Osteocyte (in vitro differentiated cells): ENCODE results near the gene ARHGEF33. TPM values are rescaled to one million over a fixed set of nuclear protein-coding genes. Genes with fewer than 3 reads are reported as not detected.

Experiments used
- DNase-seq: peaks from one replicate; pipeline ENCODE4 v3.0.0; 2021; ENCODE audit warnings: mixed read lengths; ENCODE audit not compliant: unreplicated experiment; ENCODE audit errors: extremely low spot score
- H3K27ac Mint-ChIP-seq: one replicate; pipeline ENCODE4 v1.8.0; 2021; ENCODE audit warnings: mild to moderate bottlenecking, mixed read lengths; ENCODE audit not compliant: unreplicated experiment
- H3K27me3 Mint-ChIP-seq: one replicate; pipeline ENCODE4 v1.8.0; 2021; ENCODE audit warnings: mixed read lengths; ENCODE audit not compliant: unreplicated experiment
- H3K36me3 Mint-ChIP-seq: one replicate; pipeline ENCODE4 v1.8.0; 2021; ENCODE audit warnings: mixed read lengths; ENCODE audit not compliant: unreplicated experiment
- H3K4me1 Mint-ChIP-seq: one replicate; pipeline ENCODE4 v1.8.0; 2021; ENCODE audit warnings: mixed read lengths; ENCODE audit not compliant: unreplicated experiment
- H3K4me3 Mint-ChIP-seq: one replicate; pipeline ENCODE4 v1.8.0; 2021; ENCODE audit warnings: mild to moderate bottlenecking, moderate library complexity, mixed read lengths; ENCODE audit not compliant: unreplicated experiment
- H3K9me3 Mint-ChIP-seq: one replicate; pipeline ENCODE4 v1.8.0; 2021; ENCODE audit warnings: mixed read lengths; ENCODE audit not compliant: unreplicated experiment
- CTCF ChIP-seq: fragments of 200-600 bp; sonication (generic); IDR thresholded peaks from 2 replicates; pipeline ENCODE4 v1.5.0; 2021; ENCODE audit warnings: antibody characterized with exemption, mild to moderate bottlenecking, moderate library complexity
- total RNA-seq: library from RNA; stranded (reverse); gene quantifications from 2 replicates; pipeline ENCODE4 v1.2.1, GENCODE V29; 2021

Gene ARHGEF33
- total RNA-seq, 1 donor from 2014 or later, result 0.48 TPM

- no peak for TF ChIP-seq CTCF
- H3K36me3 Mint-ChIP-seq, result peaks cover 19% of the 10 kb centered on the region
- no peak overlapping the region for H3K27ac Mint-ChIP-seq
- H3K4me3 Mint-ChIP-seq, result no peak overlapping the region
- no peaks in the 10 kb centered on the region for H3K4me1 Mint-ChIP-seq
- no peaks in the 10 kb centered on the region for H3K9me3 Mint-ChIP-seq
- H3K27me3 Mint-ChIP-seq, result no peaks in the 10 kb centered on the region
- no peak for DNase-seq
Observed at GRCh38 chr2:39017334-39017733, 127.7 kb downstream of the ARHGEF33 start.

DNA sequence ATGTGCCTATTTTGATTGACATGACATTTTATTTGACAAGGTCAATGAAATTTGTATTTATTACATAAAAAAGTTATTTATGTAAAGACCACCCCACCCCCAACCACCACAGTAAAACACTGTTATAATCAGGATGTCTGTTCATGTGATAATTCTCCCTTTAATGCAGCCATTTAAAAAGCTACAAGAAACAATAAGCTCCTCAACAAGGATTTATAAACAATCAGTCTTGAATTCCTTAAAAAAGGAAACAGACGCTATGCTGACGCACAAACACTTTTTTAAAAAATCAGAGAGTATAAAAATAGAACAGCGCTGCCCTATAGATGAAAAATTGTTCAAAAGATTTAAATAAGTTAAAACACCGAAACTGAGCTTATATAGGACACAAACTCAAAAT, 129.0 kb downstream of the ARHGEF33 start:
- no peaks in the 10 kb centered on the region for H3K9me3 Mint-ChIP-seq
- H3K27me3 Mint-ChIP-seq, result no peaks in the 10 kb centered on the region
- no peak for DNase-seq
- H3K4me3 Mint-ChIP-seq, result no peak overlapping the region
- peaks cover 17% of the 10 kb centered on the region for H3K36me3 Mint-ChIP-seq
- no peak for TF ChIP-seq CTCF
- H3K27ac Mint-ChIP-seq, result no peak overlapping the region
- H3K4me1 Mint-ChIP-seq, result peaks cover under 1% of the 10 kb centered on the region

DNA sequence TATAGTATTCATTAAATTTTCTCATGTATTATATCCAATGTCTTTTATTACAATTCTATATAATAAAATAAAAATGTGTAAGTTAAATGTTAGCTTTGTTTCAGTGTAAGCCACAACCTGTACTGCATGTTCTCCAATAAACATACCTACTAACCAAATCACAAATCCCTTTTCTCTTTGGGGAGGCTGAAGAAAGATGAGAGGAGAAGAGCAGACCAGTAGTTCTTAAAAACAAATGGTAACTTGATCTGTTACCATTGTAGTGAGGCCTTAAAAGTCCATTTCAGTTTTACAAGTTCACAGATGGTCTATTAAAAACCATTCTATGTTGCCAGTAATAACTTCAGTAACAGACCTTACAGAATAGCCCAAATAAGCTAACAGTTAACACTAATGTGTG, 130.7 kb downstream of the ARHGEF33 start:
- Mint-ChIP-seq H3K36me3 (peaks cover 14% of the 10 kb centered on the region), H3K27ac (no peak overlapping the region), H3K9me3 (no peaks in the 10 kb centered on the region), H3K4me3 (no peak overlapping the region), H3K4me1 (peaks cover 9% of the 10 kb centered on the region), H3K27me3 (no peaks in the 10 kb centered on the region)
- no peak for TF ChIP-seq CTCF
- no peak for DNase-seq

- H3K9me3 Mint-ChIP-seq, result no peaks in the 10 kb centered on the region
- H3K4me1 Mint-ChIP-seq, result peaks cover 9% of the 10 kb centered on the region
- peaks cover 17% of the 10 kb centered on the region for H3K36me3 Mint-ChIP-seq
- no peak overlapping the region for H3K27ac Mint-ChIP-seq
- no peak for TF ChIP-seq CTCF
- no peak overlapping the region for H3K4me3 Mint-ChIP-seq
- no peak for DNase-seq
- no peaks in the 10 kb centered on the region for H3K27me3 Mint-ChIP-seq
Observed at GRCh38 chr2:39022642-39023235, 133.1 kb downstream of the ARHGEF33 start.

DNA sequence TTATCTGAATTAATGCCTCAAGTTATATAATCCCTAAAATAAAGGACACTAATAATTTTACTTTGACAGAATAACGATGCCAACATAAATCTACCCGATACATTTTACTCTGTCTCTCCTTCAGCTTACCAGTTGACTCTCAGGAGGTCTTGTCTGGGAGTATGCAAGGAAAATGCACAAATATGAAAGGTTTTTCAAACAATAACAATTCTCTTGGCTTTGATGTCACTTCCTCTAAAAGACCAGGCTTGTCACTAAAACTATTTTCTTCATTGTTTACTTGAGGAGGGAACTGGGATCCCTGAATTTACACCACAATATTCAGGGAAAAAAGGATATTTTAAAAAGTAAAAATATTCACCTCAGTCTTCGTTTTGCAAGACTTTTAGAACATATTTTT, 134.0 kb downstream of the ARHGEF33 start:
- Mint-ChIP-seq H3K27me3 (no peaks in the 10 kb centered on the region), H3K4me1 (peaks cover 9% of the 10 kb centered on the region), H3K36me3 (peaks cover 20% of the 10 kb centered on the region), H3K4me3 (no peak overlapping the region), H3K27ac (no peak overlapping the region), H3K9me3 (no peaks in the 10 kb centered on the region)
- no peak for DNase-seq
- TF ChIP-seq CTCF, result no peak
